H9 (cell line): ENCODE results near the gene CD164. TPM values are rescaled to one million over a fixed set of nuclear protein-coding genes. Genes with fewer than 3 reads are reported as not detected.

ENCODE experiments used
- DNase-seq: peaks from one replicate; pipeline ENCODE4 v3.0.0-alpha.2; 2017
- H2AFZ ChIP-seq: one replicate; pipeline ENCODE4 v1.6.1; 2013; ENCODE audit warnings: mild to moderate bottlenecking, low read length, control low read depth, moderate library complexity
- H2AK5ac ChIP-seq: 2 replicates; pipeline ENCODE4 v1.6.1; 2013; ENCODE audit warnings: low read length, control low read depth, mixed read lengths; ENCODE audit not compliant: insufficient read length
- H2BK120ac ChIP-seq: one replicate; pipeline ENCODE4 v1.6.1; 2013; ENCODE audit warnings: low read depth, mild to moderate bottlenecking, low read length, control low read depth, inconsistent platforms; ENCODE audit not compliant: poor library complexity, severe bottlenecking
- H2BK12ac ChIP-seq: 2 replicates; pipeline ENCODE4 v1.6.1; 2013; ENCODE audit warnings: low read length, control low read depth, mixed read lengths, low read depth; ENCODE audit not compliant: insufficient read length
- H2BK15ac ChIP-seq: 2 replicates; pipeline ENCODE4 v1.6.1; 2013; ENCODE audit warnings: low read depth, low read length, control low read depth
- H2BK20ac ChIP-seq: one replicate; pipeline ENCODE4 v1.6.1; 2013; ENCODE audit warnings: low read depth, mild to moderate bottlenecking, low read length, control low read depth, inconsistent platforms; ENCODE audit not compliant: poor library complexity, severe bottlenecking
- H2BK5ac ChIP-seq: 2 replicates; pipeline ENCODE4 v1.6.1; 2013; ENCODE audit warnings: low read length, control low read depth, mixed read lengths; ENCODE audit not compliant: insufficient read length
- H3K14ac ChIP-seq: 2 replicates; pipeline ENCODE4 v1.6.1; 2013; ENCODE audit warnings: low read length, control low read depth; ENCODE audit not compliant: insufficient read depth
- H3K18ac ChIP-seq: 2 replicates; pipeline ENCODE4 v1.6.1; 2013; ENCODE audit warnings: low read depth, mild to moderate bottlenecking, mixed read lengths, low read length, control low read depth; ENCODE audit not compliant: insufficient read length
- H3K23ac ChIP-seq: 2 replicates; pipeline ENCODE4 v1.6.1; 2013; ENCODE audit warnings: low read length, control low read depth, mixed read lengths, low read depth; ENCODE audit not compliant: insufficient read length
- H3K23me2 ChIP-seq: 2 replicates; pipeline ENCODE4 v1.6.1; 2013; ENCODE audit warnings: low read depth, mild to moderate bottlenecking, mixed read lengths, low read length, control low read depth; ENCODE audit not compliant: insufficient read length, poor library complexity, severe bottlenecking
- H3K27ac ChIP-seq: 2 replicates; pipeline ENCODE4 v1.5.1; 2013; ENCODE audit warnings: low read length, control low read depth, mixed read lengths, low read depth; ENCODE audit not compliant: insufficient read length
- H3K27me3 ChIP-seq: 2 replicates; pipeline ENCODE4 v1.6.1; 2013; ENCODE audit warnings: low read length, control low read depth, inconsistent platforms; ENCODE audit not compliant: insufficient read depth
- H3K4ac ChIP-seq: 2 replicates; pipeline ENCODE4 v1.6.1; 2013; ENCODE audit warnings: low read depth, mild to moderate bottlenecking, control low read depth, inconsistent platforms, low read length, moderate library complexity
- H3K4me1 ChIP-seq: 2 replicates; pipeline ENCODE4 v1.6.1; 2013; ENCODE audit warnings: low read length, control low read depth, inconsistent platforms; ENCODE audit not compliant: insufficient read depth
- H3K4me2 ChIP-seq: 2 replicates; pipeline ENCODE4 v1.6.1; 2013; ENCODE audit warnings: low read length, control low read depth, mixed read lengths; ENCODE audit not compliant: insufficient read length, insufficient read depth
- H3K56ac ChIP-seq: 2 replicates; pipeline ENCODE4 v1.6.1; 2013; ENCODE audit warnings: low read depth, mild to moderate bottlenecking, mixed read lengths, low read length, control low read depth; ENCODE audit not compliant: insufficient read length
- H3K79me1 ChIP-seq: 2 replicates; pipeline ENCODE4 v1.6.1; 2013; ENCODE audit warnings: low read depth, mild to moderate bottlenecking, moderate library complexity, low read length, control low read depth, inconsistent platforms; ENCODE audit not compliant: insufficient read depth, poor library complexity, severe bottlenecking
- H3K79me2 ChIP-seq: 2 replicates; pipeline ENCODE4 v1.6.1; 2013; ENCODE audit warnings: low read length, control low read depth, inconsistent platforms; ENCODE audit not compliant: insufficient read depth
- H3K9ac ChIP-seq: 2 replicates; pipeline ENCODE4 v1.6.1; 2013; ENCODE audit warnings: low read length, control low read depth, mixed read lengths; ENCODE audit not compliant: insufficient read length; ENCODE audit errors: extremely low read depth
- H3K9me3 ChIP-seq: one replicate; pipeline ENCODE4 v1.6.1; 2013; ENCODE audit warnings: low read depth, low read length, inconsistent platforms; ENCODE audit not compliant: control insufficient read depth
- H3T11ph ChIP-seq: one replicate; pipeline ENCODE4 v1.6.1; 2013; ENCODE audit warnings: mild to moderate bottlenecking, low read length, control low read depth, inconsistent platforms
- H4K20me1 ChIP-seq: one replicate; pipeline ENCODE4 v1.6.1; 2013; ENCODE audit not compliant: control insufficient read depth, insufficient read length, insufficient read depth
- H4K5ac ChIP-seq: 2 replicates; pipeline ENCODE4 v1.6.1; 2013; ENCODE audit warnings: low read depth, mild to moderate bottlenecking, mixed read lengths, low read length, control low read depth; ENCODE audit not compliant: insufficient read length
- H4K8ac ChIP-seq: replicated peaks from 2 replicates; pipeline ENCODE4 v1.6.1; 2013; ENCODE audit warnings: low read length, control low read depth, mixed read lengths, low read depth; ENCODE audit not compliant: insufficient read length
- H4K91ac ChIP-seq: 2 replicates; pipeline ENCODE4 v1.6.1; 2013; ENCODE audit warnings: low read depth, mild to moderate bottlenecking, moderate library complexity, mixed read lengths, low read length, control low read depth; ENCODE audit not compliant: insufficient read length
- H3K27ac Mint-ChIP-seq, 3 experiments: 2 replicates in 2 of 3; 3 replicates in 1 of 3; pipeline ENCODE4 v1.8.0; 2020 to 2021; ENCODE audit warnings: mixed read lengths in 3 of 3, mild to moderate bottlenecking in 1 of 3, moderate library complexity in 1 of 3
- H3K27me3 Mint-ChIP-seq: 2 replicates; pipeline ENCODE4 v1.8.0; 2021; ENCODE audit warnings: low read depth, mild to moderate bottlenecking, moderate library complexity, mixed read lengths
- H3K36me3 Mint-ChIP-seq, 3 experiments: 2 replicates in 2 of 3; 3 replicates in 1 of 3; pipeline ENCODE4 v1.8.0; 2020 to 2021; ENCODE audit warnings: low read depth in 3 of 3, mixed read lengths in 3 of 3; ENCODE audit not compliant: insufficient read depth in 1 of 3
- H3K4me1 Mint-ChIP-seq, 2 experiments: 2 replicates each; pipeline ENCODE4 v1.8.0; 2020; ENCODE audit warnings: mixed read lengths in 2 of 2
- H3K4me3 Mint-ChIP-seq, 2 experiments: 2 replicates in 1 of 2; 3 replicates in 1 of 2; pipeline ENCODE4 v1.8.0; 2020 to 2021; ENCODE audit warnings: mild to moderate bottlenecking in 2 of 2, mixed read lengths in 2 of 2, moderate library complexity in 1 of 2
- H3K9me3 Mint-ChIP-seq, 2 experiments: 2 replicates in 1 of 2; 3 replicates in 1 of 2; pipeline ENCODE4 v1.8.0; 2020; ENCODE audit warnings: mild to moderate bottlenecking in 2 of 2, mixed read lengths in 2 of 2, moderate library complexity in 1 of 2
- CTCF ChIP-seq: fragments of 200-600 bp; sonication (generic); conservative IDR thresholded peaks from 3 replicates; pipeline ENCODE4 v1.8.0; 2021; ENCODE audit warnings: antibody characterized with exemption, mild to moderate bottlenecking
- WGBS: extraction: QIAGEN DNeasy Blood & Tissue Kit; methylation state at CpG from one replicate; pipeline ENCODE4 v1.1.7; 2013; ENCODE audit warnings: missing lambda C conversion rate, low lambda C conversion rate, mixed read lengths; ENCODE audit not compliant: insufficient read length; ENCODE audit errors: extremely low coverage; 5-methylcytosine and 5-hydroxymethylcytosine counted together
- total RNA-seq: library from RNA; stranded (reverse); gene quantifications from 2 replicates; pipeline ENCODE4 v1.2.1, GENCODE V29; 2021

CD164 gene
- total RNA-seq, 1 experiment from 2014 or later, result 130 TPM

- Mint-ChIP-seq H3K4me1 (peaks cover 5 to 9% of the 10 kb centered on the region in 2 experiments), H3K9me3 (no peaks in the 10 kb centered on the region), H3K4me3 (no peak overlapping the region), H3K36me3 (no peaks in the 10 kb centered on the region; a peak in 1 of 7 replicates), H3K27ac (peak overlapping the region in 1 of 3 experiments; percentile 77; a peak in 2 of 7 replicates), H3K27me3 (no peaks in the 10 kb centered on the region)
- no peaks in the 10 kb centered on the region for H3K79me2 ChIP-seq
- H4K8ac ChIP-seq, result no peak overlapping the region
- H2AK5ac ChIP-seq, result no peak overlapping the region
- H4K20me1 ChIP-seq, result no peaks in the 10 kb centered on the region
- TF ChIP-seq CTCF, result no peak
- no peak overlapping the region for H3K18ac ChIP-seq
- no peak overlapping the region for H2BK15ac ChIP-seq
- no CpG with 5 or more reads among the region's 2 CpGs for WGBS
- no peak overlapping the region for H2AFZ ChIP-seq
- no peak overlapping the region for H3K14ac ChIP-seq
- no peak overlapping the region for H4K91ac ChIP-seq
- no peak overlapping the region for H2BK20ac ChIP-seq
- H3K23ac ChIP-seq, result no peak overlapping the region
- no peak overlapping the region for H3K4me2 ChIP-seq
- no peak overlapping the region for H3K56ac ChIP-seq
- H3K4me1 ChIP-seq, result no peaks in the 10 kb centered on the region
- no peak for DNase-seq
- no peak overlapping the region for H3K9ac ChIP-seq
- H3K79me1 ChIP-seq, result no peaks in the 10 kb centered on the region
- H3K27me3 ChIP-seq, result no peaks in the 10 kb centered on the region
- no peak overlapping the region for H2BK120ac ChIP-seq
- no peak overlapping the region for H2BK12ac ChIP-seq
- H3K4ac ChIP-seq, result no peak overlapping the region
- no peak overlapping the region for H3T11ph ChIP-seq
- no peak overlapping the region for H2BK5ac ChIP-seq
- H3K27ac ChIP-seq, result no peak overlapping the region
- H4K5ac ChIP-seq, result no peak overlapping the region
- no peaks in the 10 kb centered on the region for H3K9me3 ChIP-seq
- no peaks in the 10 kb centered on the region for H3K23me2 ChIP-seq
Measured at GRCh38 chr6:109344226-109344625, 38.0 kb downstream of the CD164 start.
